Measurements from ENCODE around the gene NT5DC2.
"Not testable (repeated sequence)": the region's sequence is repeated elsewhere in the genome, so short reads cannot be mapped to it uniquely, and the experiment has no call there.

Gene NT5DC2

GRCh38 chr3:52537165-52537620 lies 3.5 kb upstream of the NT5DC2 start:
- no peak for DNase-seq (ENCODE audit: low read depth)

GRCh38 chr3:52536369-52537164 lies 2.9 kb upstream of the NT5DC2 start, which contains the start of gene UQCC5:
Gene UQCC5, plus strand, starts transcription at chr3:52536605. Its CDS starts 151 bp downstream, at chr3:52536756.
- DNase-seq (ENCODE audit: low read depth) = peak; percentile 91

GRCh38 chr3:52536112-52536368 lies 2.4 kb upstream of the NT5DC2 start:
- DNase-seq (ENCODE audit: low read depth) = no peak

GRCh38 chr3:52535411-52536111 lies 1.9 kb upstream of the NT5DC2 start:
- no peak for DNase-seq (ENCODE audit: low read depth)

- no peak for DNase-seq (ENCODE audit: low read depth)
Measured at GRCh38 chr3:52534281-52535183, 875 bp upstream of the NT5DC2 start.

- no peak for DNase-seq (ENCODE audit: low read depth)
Measured at GRCh38 chr3:52532838-52533622, 627 bp downstream of the NT5DC2 start.

GRCh38 chr3:52532517-52532837 lies 1.2 kb downstream of the NT5DC2 start:
- no peak for DNase-seq (ENCODE audit: low read depth)

GRCh38 chr3:52531860-52532516 lies 1.7 kb downstream of the NT5DC2 start:
- DNase-seq (ENCODE audit: low read depth) = no peak

- no peak for DNase-seq (ENCODE audit: low read depth)
Measured at GRCh38 chr3:52530918-52531826, 2.5 kb downstream of the NT5DC2 start.

- DNase-seq (ENCODE audit: low read depth) = no peak
Measured at GRCh38 chr3:52529376-52530333, 4.0 kb downstream of the NT5DC2 start.

- DNase-seq (ENCODE audit: low read depth) = no peak
Measured at GRCh38 chr3:52528586-52529375, 4.9 kb downstream of the NT5DC2 start.

GRCh38 chr3:52527732-52528585 lies 5.7 kb downstream of the NT5DC2 start:
- no peak for DNase-seq (ENCODE audit: low read depth)

GRCh38 chr3:52527039-52527731 lies 6.5 kb downstream of the NT5DC2 start:
- DNase-seq (ENCODE audit: low read depth) = no peak

- not testable (repeated sequence) for DNase-seq (ENCODE audit: low read depth)
Measured at GRCh38 chr3:52526671-52527038, 7.0 kb downstream of the NT5DC2 start.

- DNase-seq (ENCODE audit: low read depth) = no peak
Measured at GRCh38 chr3:52525680-52526561, 7.7 kb downstream of the NT5DC2 start.
